Stimulated activated CD4-positive, alpha-beta T cell treated with anti-CD3 and anti-CD28 coated beads, Interleukin-4, amount 100 ng/mL, for 4 hours (primary cell): ENCODE data around the gene LMNTD2.

ENCODE experiments used
- DNase-seq, 2 experiments: peaks; one replicate each; pipeline ENCODE4 v3.0.0-alpha.2; 2020

LMNTD2 gene

GRCh38 chr11:567629-568292 is 7.2 kb upstream of the LMNTD2 start:
- no peak for DNase-seq

- no peak for DNase-seq
These were observed 6.6 kb upstream of the LMNTD2 start for GRCh38 chr11:567011-567628.

- DNase-seq: no peak
These were observed 5.5 kb upstream of the LMNTD2 start for GRCh38 chr11:565921-566509.

- DNase-seq: no peak
These were observed 3.5 kb upstream of the LMNTD2 start for GRCh38 chr11:563812-564578.

GRCh38 chr11:563066-563811 is 2.7 kb upstream of the LMNTD2 start:
- no peak for DNase-seq

- DNase-seq: no peak
These were observed 1.6 kb upstream of the LMNTD2 start for GRCh38 chr11:562046-562645.

- DNase-seq: no peak
These were observed 838 bp upstream of the LMNTD2 start for GRCh38 chr11:561148-562003.

GRCh38 chr11:559712-560304 is 730 bp downstream of the LMNTD2 start:
- no peak for DNase-seq

- DNase-seq: no peak
These were observed 1.4 kb downstream of the LMNTD2 start for GRCh38 chr11:559020-559620.

- no peak for DNase-seq
These were observed 2.0 kb downstream of the LMNTD2 start for GRCh38 chr11:558503-558902.

- DNase-seq: no peak
These were observed 3.0 kb downstream of the LMNTD2 start for GRCh38 chr11:557328-558132.

GRCh38 chr11:556662-557256 is 3.8 kb downstream of the LMNTD2 start:
- DNase-seq: no peak

GRCh38 chr11:555780-556661 is 4.5 kb downstream of the LMNTD2 start:
- DNase-seq: no peak

- DNase-seq: no peak
These were observed 5.2 kb downstream of the LMNTD2 start for GRCh38 chr11:555227-555779.

GRCh38 chr11:554428-555226 is 5.9 kb downstream of the LMNTD2 start:
- peak; percentile 70 to 77 for DNase-seq

GRCh38 chr11:553988-554340 is 6.6 kb downstream of the LMNTD2 start:
- DNase-seq: no peak
